ENCODE measurements around the gene TLE3. TPM values are rescaled to one million over a fixed set of nuclear protein-coding genes. Genes with fewer than 3 reads are reported as not detected.
A peak's percentile ranks its signal among the peaks of the same experiment; 100 is the strongest.

The TLE3 gene
- total RNA-seq, 1 experiment from 2014 or later = 46.0 TPM

DNA sequence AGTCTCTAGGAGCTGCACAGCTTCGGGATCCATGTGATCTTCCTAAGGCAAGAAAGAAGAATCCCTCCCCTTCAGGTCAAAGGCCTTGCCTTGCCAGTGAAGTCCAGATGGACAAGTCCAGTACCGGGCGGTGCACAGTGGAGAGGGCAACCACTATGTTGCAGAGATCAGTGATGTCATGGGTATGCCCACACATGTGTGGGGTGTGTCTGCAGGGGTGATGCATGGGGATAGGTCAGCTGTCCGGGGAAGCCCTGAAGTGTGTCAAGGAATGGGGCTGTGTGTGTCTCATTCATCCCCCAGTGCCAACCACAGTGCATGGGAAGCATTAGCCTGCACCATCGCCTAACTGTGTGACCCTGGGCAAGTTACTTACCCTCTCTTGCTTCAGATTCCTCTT is 66.5 kb downstream of the TLE3 start:
- DNase-seq (ENCODE audit: low read depth) = no peak

DNA sequence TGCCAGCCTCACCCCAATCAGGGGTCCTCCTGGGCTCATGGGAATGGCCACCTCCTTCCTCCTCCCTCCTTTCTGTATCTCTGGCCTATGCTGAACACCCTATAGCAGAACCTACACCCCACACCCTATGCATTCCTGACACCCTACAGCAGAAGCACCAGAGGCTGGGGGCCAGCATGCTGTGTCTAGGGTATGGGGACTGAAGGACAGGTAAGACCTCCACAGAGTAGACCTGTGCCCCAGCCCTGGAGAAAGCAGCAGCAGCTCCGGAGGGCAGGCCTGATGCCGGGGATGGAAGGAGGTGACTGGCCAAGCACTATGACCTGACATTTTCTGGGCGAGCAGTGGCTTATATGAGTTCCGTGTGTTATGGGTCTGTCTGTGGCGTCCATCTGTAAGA is 66.9 kb downstream of the TLE3 start:
- no peak for DNase-seq (ENCODE audit: low read depth)

DNA sequence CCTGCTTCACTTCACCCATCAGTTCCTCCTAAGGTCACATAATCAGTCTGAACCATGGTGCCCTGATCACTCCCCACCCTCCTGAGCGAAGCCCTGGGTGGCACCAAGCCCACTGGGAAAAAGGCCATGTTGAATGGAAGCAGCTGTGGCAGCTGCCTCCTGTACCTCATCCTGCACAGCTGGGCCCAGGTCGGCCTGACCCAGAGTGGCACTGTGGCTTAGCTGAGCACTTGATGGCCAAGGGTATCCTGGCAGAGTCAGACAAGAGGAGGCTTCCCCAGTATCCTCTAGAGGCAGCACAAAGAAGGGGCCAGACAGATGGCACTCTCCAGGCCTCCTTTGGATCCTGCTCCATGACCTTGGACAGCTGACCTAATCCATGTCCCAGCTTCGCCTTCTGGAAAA is 68.4 kb downstream of the TLE3 start:
- no peak for DNase-seq (ENCODE audit: low read depth)

- no peak for DNase-seq (ENCODE audit: low read depth)
Observed at GRCh38 chr15:70027518-70027917, 70.2 kb downstream of the TLE3 start.

DNA sequence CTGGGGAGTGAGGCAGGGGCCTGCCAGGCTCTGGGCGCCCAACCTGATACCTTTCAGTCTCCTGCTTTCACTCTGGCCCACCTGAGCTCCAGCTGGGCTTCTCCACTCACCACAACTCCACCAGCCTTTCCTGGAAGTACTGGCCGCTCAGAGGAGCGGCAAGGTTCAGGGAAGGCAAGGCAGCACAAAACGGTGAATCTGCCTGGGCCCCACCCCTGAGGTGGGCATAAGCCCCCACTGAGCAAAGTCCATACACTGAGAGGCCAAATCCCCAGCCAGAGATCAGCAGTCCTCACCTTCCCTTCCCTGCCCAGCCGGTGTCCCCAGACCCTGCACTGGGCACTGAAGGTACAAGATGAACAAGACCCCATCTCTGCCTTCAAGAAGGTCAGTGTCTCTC is 70.7 kb downstream of the TLE3 start:
- DNase-seq (ENCODE audit: low read depth) = no peak

DNA sequence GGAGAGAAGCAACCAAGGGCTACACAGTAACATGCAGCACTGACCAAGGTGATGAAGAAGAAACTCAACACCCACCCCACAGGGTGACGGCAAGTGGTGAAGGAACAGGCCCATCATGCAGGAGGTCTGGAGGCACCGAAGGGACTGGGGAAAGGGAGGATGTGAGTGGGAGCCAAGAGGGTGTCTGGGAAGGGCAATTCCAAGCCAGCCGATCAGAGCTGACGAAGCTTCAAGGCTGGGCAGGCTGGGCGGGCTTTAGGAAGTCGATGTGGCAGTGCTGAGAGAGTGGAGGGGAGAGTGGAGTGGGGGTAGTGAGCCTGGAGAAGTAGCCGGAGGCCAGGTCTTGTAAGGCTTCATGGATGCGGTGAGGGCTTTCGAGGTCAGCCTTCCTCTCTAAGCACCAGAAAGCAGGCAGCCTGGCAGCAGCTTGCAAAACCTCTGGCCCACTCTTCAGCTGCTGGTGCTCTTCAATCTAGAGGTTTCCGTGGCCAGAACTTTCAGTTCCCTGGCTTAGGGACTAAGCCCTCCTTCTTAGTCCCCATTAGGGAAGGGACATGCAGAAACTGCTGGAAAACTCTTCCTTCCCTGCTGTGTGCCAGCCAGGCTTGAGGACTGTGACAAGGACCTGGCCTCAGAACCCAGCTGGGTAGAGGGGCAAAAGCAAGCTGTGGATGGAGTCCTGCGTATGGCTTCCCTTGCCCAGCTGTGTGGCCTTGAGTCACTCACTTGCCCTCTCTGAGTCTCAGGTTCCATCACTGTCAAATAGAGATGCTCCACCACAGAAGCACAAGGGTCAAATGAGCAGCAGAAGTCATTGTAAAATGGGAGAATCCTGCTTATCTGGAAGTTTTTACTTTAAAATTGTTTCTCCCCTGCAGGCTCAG is 72.1 kb downstream of the TLE3 start:
- DNase-seq (ENCODE audit: low read depth) = no peak

DNA sequence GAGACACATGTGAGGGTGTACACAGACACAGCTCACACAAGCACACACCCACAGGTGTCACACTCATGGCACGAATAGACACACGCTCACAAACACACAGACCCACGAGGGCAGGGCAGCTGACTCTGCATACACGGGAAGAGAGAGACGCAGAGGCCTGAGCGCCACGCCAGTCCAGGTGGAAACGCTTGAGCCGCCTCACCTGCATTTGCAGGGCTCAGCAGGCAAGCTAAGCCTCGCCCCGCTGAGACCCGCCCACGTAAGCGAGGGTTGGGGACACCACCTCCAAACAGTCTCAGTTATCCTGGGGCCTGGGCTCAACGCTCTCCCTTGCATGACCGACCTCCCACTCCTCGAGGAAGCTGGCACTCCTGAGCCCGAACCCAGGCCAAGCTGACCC is 73.2 kb downstream of the TLE3 start:
- DNase-seq (ENCODE audit: low read depth) = no peak

- peak; percentile 35 for DNase-seq (ENCODE audit: low read depth)
Observed at GRCh38 chr15:70023769-70024491, 73.8 kb downstream of the TLE3 start.

DNA sequence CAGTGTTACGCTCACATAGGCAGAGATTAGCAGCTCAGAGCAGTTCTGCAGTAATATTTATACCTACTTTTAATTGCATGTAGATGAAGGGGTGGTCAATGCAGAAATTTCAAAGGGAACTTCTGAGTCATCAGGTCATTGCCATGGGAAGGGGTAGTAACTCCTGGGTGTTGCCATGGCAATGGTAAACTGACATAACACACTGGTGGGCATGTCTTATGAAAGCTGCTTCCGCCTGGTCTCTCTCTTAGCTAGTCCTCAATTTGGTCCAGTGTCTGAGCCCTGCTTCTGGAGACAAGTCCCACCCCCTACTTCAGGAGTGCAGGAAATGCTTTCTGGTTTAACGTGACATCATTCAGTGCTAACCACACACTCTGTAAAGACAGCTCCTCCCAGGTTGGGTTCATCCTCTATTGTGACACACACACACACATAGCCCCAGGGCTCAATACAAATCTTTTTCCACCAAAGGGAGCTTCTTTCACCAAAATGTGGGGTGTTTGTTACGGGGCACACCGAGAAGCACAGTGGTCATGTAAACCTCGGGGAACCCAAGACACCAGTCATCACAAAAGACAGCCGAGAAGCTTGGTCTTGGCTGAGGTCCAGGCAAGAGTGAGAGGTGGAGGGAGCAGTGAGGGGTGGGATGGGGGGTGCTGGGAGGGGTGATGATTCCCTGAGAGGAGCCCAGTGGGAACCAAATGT is 74.5 kb downstream of the TLE3 start:
- DNase-seq (ENCODE audit: low read depth) = peak; percentile 84

GRCh38 chr15:70020229-70020628 is 77.5 kb downstream of the TLE3 start:
- DNase-seq (ENCODE audit: low read depth) = no peak

DNA sequence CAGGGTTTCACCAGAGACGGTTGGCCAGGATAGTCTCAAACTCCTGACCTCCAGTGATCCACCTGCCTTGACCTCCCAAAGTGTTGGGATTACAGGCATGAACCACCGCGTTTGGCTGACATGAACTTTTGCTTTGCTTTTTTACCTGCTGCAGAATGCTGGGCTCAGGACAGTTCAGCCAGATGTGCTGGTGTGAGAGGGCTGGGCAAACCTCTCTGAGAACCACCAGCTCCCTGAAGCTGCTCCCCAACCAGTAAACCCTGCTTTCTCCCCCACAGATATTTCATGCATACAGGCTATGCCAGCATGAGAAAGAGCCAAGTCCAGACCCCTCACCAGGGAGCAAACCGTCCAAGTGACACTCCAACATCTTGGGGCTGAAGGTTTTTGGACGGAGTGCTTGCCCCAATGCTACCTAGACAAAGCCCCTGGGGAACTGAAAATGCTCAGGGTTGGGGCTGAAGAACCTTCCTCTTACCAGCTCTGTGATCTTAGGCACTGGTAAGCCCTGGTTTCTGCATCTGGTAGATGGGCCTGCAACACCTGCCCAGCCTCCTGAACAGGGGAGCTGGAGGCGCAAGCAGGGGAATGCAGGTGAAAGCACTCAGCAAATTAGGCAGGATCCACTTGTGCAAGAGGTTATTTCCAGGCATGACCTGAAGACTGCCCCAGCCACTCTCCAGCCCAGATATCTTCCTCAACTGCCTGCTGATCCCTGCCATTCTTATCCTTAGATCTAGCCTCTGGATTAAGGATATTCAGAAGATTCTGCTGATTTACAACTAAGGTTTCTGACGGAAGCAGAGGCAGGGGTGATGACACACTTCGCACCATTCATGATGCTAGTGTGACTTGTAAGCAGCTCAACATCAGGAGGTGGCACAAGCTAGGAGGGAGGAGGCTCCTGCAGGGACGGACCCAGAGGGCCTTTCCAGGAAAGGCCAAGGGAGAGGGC is 78.8 kb downstream of the TLE3 start:
- no peak for DNase-seq (ENCODE audit: low read depth)

GRCh38 chr15:70017801-70018200 is 79.9 kb downstream of the TLE3 start:
- DNase-seq (ENCODE audit: low read depth) = no peak

- DNase-seq (ENCODE audit: low read depth) = no peak
Observed at GRCh38 chr15:70017025-70017424, 80.7 kb downstream of the TLE3 start.

GRCh38 chr15:70016511-70016994 is 81.2 kb downstream of the TLE3 start:
- no peak for DNase-seq (ENCODE audit: low read depth)

- no peak for DNase-seq (ENCODE audit: low read depth)
Observed at GRCh38 chr15:70014860-70015490, 82.7 kb downstream of the TLE3 start.

- DNase-seq (ENCODE audit: low read depth) = no peak
Observed at GRCh38 chr15:70014331-70014730, 83.4 kb downstream of the TLE3 start.

DNA sequence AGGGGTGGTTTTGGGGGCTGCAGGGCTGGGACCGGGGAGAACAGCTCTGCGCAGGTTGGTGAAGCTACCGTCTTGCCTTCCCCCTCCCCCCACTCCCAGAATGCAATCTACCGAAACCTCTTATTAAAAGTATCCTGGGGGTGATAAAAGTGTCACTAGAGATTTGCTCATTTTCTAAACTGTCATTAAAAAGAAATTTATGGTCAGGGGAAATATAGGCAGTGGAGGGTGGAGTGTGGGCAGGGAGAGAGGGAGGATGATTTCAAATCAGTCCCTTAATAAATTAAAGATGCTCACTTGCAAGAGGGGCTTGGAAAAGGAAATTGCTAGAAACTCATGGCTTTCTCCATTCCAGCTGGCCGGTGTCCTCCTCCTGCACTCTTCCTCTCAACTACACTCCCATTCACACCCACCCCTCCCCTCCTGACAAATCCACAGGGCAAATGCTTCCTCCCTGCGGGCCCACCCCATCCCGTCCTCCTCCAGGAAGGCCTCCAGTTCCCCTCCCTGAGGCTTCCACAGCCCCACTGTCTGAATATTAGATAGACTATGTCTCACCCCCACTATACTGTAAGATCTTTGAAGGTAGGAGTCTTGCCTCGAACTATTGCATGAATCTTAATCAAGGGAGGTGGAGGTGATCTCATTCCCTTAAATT is 83.9 kb downstream of the TLE3 start:
- DNase-seq (ENCODE audit: low read depth) = no peak

- DNase-seq (ENCODE audit: low read depth) = no peak
Observed at GRCh38 chr15:70012895-70013294, 84.8 kb downstream of the TLE3 start.

GRCh38 chr15:70008697-70009290 is 88.9 kb downstream of the TLE3 start:
- DNase-seq (ENCODE audit: low read depth) = no peak
